GM10266 (cell line): ENCODE results near the gene PIRT.

Experiments used
- DNase-seq: peaks from one replicate; pipeline ENCODE4 v3.0.0; 2012; ENCODE audit errors: extremely low spot score
- TF ChIP-seq, protein P1 (sequence below): IDR thresholded peaks from 2 replicates; pipeline ENCODE4 v1.5.1; 2012; ENCODE audit warnings: mild to moderate bottlenecking, low read depth; ENCODE audit not compliant: control insufficient read depth, insufficient read depth; ENCODE audit errors: missing control alignments

Gene PIRT

DNA sequence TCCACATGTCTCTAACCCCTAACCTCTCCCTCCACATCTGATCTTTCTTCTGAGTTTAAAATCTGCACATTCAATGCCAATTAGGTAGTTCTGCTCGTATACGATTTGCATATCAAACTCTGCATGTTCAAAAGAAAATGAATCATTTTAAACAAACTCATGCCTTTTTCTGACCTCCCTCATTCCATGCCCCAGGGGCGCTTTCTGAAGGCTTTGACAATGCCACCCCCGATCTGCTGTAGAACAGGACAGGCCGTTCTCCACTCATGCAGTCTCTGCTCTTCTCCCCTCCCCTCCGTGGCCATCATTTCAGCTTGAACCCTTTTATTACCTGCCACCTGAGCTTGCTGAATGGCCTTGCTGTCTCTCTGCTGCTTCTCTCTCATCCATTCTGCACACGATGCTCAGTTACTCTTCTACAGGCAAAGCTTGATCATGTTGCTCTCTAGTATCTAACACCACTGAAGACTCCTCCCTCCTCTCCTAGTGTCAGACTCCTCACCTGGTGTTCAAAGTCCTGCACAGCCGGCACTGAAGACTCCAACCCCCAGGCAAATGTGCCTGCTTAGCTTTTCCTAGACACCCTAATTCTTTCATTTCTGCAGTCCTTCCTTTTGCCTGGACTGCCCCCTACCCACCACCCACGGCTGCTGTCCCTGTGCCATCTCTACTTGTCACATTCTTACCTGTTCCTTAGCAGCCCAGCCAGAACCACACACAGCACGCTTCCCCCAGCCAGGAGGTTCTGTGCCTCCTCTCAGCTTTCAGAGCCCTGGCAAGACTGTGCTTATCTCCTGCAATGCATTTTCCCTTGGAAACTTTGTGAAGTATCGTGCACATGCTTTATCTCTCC is 40.2 kb downstream of the PIRT start:
- TF ChIP-seq, protein P1, sequence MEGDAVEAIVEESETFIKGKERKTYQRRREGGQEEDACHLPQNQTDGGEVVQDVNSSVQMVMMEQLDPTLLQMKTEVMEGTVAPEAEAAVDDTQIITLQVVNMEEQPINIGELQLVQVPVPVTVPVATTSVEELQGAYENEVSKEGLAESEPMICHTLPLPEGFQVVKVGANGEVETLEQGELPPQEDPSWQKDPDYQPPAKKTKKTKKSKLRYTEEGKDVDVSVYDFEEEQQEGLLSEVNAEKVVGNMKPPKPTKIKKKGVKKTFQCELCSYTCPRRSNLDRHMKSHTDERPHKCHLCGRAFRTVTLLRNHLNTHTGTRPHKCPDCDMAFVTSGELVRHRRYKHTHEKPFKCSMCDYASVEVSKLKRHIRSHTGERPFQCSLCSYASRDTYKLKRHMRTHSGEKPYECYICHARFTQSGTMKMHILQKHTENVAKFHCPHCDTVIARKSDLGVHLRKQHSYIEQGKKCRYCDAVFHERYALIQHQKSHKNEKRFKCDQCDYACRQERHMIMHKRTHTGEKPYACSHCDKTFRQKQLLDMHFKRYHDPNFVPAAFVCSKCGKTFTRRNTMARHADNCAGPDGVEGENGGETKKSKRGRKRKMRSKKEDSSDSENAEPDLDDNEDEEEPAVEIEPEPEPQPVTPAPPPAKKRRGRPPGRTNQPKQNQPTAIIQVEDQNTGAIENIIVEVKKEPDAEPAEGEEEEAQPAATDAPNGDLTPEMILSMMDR = no peak
- DNase-seq = no peak

DNA sequence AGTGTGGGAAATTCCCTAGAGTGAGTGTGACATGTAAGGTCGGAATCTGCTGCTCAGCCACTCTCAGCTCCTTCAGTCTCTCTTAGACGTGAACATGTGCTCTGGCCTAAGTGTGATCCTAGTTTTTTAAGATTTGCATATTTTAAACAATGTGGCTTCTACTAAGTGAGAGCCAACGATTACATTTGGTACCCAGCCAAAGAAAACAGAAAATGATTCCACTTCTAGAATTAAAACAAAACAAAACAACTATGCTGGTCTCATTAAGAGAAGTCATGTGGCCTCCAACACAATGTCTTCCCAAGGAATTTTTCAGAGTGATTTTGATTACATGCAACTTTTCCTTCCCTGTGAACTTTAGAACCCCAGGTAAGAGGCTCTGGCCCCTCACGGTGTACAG is 44.1 kb downstream of the PIRT start:
- TF ChIP-seq, protein P1 = no peak
- no peak for DNase-seq

DNA sequence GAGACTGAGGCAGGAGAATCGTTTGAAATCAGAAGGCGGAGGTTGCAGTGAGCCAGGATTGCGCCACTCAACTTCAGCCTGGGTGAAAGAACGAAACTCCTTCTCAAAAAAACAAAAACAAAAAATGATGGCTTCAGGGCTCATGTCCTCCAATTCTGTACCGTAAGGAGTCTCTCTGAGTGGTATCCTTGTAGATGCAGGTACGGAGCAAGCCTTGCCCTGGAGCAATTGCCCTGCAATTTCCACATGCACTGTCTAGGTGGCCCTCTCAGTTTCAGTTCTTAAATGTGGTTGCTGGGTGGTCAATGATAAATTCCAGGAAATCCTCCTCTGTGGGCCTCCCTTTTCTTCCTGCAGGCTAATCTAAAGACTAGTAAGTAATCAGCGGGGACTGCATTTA is 44.6 kb downstream of the PIRT start:
- TF ChIP-seq, protein P1 = no peak
- no peak for DNase-seq

DNA sequence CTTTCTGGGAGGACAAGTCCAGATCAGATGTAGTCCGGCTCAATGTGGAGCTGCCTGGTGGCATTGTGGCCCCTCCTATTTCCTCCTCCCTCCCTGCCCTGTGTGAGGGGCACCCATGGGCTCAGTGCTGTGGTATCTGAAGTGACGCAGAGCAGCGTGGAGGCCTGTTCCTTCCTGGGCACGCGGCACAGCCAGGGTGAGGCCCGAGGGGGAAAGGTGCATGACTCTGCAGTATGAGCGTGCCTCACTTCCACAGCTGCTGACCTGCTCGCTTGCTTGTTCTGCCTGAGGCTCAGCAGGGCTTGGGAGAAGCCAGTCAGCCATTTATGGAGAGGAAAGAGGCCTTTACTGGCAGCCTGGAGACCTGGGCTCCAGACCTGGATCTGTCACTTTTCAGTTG is 45.7 kb downstream of the PIRT start:
- TF ChIP-seq, protein P1 = no peak
- DNase-seq = no peak

DNA sequence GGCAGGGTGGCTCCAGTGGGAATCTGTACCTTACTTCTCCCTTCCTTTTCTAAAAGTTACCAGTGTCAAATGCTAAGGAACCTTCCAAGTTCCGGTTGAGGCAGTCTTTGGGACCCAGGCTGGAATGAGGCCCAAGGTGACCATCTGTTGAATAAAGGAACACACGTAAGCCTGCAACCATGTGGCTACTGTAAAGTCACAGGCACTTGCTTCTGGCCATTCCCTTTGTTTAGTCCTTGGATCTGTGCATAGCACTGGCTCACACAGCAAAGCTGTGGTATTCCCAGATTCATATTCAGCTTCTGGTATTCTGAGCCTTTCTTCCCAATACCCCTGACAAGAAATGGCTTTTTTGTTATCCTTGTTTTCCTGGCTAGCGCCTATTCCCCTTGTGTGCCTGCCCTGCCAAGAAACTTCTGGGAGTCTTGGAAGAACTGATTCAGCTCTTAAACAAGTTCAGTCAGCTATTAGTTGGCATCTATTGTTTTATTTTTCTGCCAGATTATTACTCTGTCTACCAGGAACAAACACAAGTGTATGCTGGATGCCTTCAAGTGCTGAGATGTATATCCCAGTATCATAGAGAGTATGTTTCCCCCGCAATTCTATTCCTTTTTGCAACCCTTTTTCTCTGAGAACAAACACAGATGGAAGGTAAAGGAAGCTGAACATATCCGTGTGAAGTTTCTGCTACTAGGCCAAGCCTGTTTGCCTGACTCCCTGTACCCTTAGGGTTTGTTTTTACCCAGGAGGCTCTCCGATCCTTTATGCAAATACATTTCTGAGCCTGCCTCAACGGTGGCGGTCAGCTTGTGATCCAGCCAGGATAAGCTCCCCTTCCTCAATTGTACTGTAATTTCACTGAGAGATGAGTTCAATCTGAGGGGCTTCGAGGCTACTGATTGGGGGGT is 47.1 kb downstream of the PIRT start:
- no peak for DNase-seq
- TF ChIP-seq, protein P1 = no peak

DNA sequence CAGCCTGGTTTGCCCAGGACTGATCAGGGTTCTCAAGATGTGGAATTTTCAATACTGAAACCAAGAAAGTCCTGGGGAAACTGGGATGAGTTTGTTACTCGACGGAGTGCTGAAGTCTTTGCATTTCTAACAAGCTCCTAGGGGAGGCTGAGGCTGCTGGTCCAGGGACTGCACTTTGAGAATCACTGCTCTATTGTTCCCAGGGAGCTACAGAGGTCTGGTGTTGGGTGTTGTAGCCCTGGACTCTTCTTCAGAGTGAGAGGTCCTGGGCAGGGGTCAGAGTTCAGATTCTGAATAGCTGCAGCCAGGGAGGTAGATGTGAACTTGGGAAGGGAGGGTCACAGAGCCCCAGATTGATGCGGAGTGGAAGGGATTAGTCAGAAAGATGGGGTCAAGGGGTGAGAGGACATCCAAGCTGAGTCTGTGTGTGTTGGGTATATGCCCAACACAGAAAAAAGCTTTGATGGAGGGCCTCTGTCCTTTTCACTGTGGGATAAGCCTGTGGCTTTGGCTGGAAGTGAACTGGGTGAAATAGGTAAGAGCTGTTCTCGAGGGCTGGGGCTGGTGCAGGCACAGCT is 48.1 kb downstream of the PIRT start:
- TF ChIP-seq, protein P1 = no peak
- no peak for DNase-seq
